Duodenal mucosa (tissue), 2 donors: Measurements from ENCODE around the gene PEDS1.

Experiments
- H3K27ac ChIP-seq: one replicate; pipeline ENCODE4 v1.7.0; 2013; ENCODE audit warnings: low read depth, low read length
- H3K27me3 ChIP-seq, 2 donors: one replicate each; pipeline ENCODE4 v1.7.0; 2013; ENCODE audit warnings: low read length in 2 of 2, control low read depth in 1 of 2; ENCODE audit not compliant: insufficient read depth in 2 of 2, control insufficient read depth in 1 of 2
- H3K36me3 ChIP-seq, 2 donors: one replicate each; pipeline ENCODE4 v1.7.0; 2013; ENCODE audit warnings: low read length in 2 of 2, control low read depth in 1 of 2; ENCODE audit not compliant: insufficient read depth in 2 of 2, control insufficient read depth in 1 of 2
- H3K4me1 ChIP-seq, 2 donors: one replicate each; pipeline ENCODE4 v1.7.0; 2013; ENCODE audit warnings: low read length in 2 of 2, control low read depth in 1 of 2; ENCODE audit not compliant: insufficient read depth in 2 of 2, control insufficient read depth in 1 of 2
- H3K4me3 ChIP-seq, 2 donors: one replicate each; pipeline ENCODE4 v1.7.0; 2013; ENCODE audit warnings: low read length in 2 of 2, low read depth in 1 of 2
- H3K9ac ChIP-seq, 2 donors: one replicate each; pipeline ENCODE4 v1.7.0; 2013; ENCODE audit warnings: low read length in 2 of 2, low read depth in 1 of 2
- H3K9me3 ChIP-seq, 2 donors: one replicate each; pipeline ENCODE4 v1.7.0; 2013; ENCODE audit warnings: low read length in 2 of 2, control low read depth in 1 of 2; ENCODE audit not compliant: control insufficient read depth in 1 of 2

The PEDS1 gene

DNA sequence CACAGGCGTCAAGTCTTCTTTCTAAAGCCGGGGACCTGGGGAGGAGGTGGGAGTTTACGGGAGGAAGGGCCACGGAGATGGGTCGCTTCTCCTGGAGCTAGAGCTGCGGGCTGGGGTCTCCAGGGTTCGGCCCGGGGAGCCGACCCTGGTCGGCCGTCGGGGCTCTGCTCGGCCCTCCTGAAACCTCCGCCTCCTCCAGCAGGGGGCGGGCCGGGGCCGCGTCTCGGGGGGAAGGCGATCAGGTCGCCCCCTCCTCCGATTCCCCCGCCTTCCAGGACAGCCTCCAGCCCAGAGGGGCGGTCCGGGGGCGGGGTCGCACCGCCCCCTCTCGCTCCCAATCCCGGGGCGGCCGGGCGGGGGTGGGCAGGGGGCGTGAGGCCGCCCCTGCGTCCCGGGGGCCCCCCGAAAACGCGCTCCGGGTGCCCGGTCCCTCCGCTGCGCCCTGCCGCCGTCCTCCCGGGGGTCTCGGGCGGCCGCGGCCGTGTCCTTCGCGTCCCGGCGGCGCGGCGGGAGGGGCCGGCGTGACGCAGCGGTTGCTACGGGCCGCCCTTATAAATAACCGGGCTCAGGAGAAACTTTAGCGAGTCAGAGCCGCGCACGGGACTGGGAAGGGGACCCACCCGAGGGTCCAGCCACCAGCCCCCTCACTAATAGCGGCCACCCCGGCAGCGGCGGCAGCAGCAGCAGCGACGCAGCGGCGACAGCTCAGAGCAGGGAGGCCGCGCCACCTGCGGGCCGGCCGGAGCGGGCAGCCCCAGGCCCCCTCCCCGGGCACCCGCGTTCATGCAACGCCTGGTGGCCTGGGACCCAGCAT is 36.9 kb upstream of the PEDS1 start, which contains the start of gene CEBPB:
Gene CEBPB, plus strand, starts transcription at position 580 of the 814 bp plus-strand sequence. Its CDS starts 204 bp downstream, at position 784.
- Histone ChIP-seq H3K4me1 (peaks cover 26 to 33% of the 10 kb centered on the region in 2 donors), H3K9me3 (no peaks in the 10 kb centered on the region), H3K4me3 (peak within 1 kb of the TSS; percentile 84 to 85), H3K36me3 (peaks cover 0 to 13% of the 10 kb centered on the region in 2 donors), H3K27me3 (no peaks in the 10 kb centered on the region), H3K27ac (peak within 1 kb of the TSS; percentile 98), H3K9ac (peak within 1 kb of the TSS; percentile 90 to 98)

DNA sequence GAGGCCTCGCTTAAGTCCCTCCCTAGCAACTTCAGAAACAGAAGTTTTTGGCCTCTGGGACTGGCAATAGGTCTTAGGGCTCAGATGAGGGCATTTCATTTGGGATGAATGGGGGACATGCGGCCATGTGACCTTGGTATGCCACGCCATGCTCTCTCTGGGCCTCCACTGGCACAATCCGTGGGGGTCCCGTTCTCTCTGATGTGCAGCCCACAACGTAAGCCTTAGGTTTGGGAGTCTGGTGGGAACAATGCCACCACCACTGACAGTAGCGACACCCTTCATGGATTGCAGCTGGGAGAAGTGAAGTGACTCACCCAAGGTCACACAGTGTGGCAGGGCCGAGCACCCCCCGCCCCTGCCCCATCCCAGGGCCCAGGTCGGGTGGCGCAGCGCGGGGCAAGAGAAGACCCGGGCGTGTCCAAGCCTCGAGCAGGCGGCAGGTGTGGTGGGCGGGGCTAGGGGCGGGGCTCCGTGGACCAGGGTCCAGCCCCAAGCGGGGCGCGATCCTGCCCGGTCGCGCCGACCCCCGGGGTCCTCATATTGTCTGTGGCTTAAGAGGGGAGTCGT is 36.2 kb upstream of the PEDS1 start:
- Histone ChIP-seq H3K27me3 (no peaks in the 10 kb centered on the region), H3K27ac (no peak overlapping the region), H3K9ac (peak overlapping the region in 1 of 2 donors; percentile 51), H3K4me3 (peak overlapping the region; percentile 56 to 85), H3K36me3 (peaks cover 0 to 13% of the 10 kb centered on the region in 2 donors), H3K9me3 (no peaks in the 10 kb centered on the region), H3K4me1 (peaks cover 23 to 32% of the 10 kb centered on the region in 2 donors)

DNA sequence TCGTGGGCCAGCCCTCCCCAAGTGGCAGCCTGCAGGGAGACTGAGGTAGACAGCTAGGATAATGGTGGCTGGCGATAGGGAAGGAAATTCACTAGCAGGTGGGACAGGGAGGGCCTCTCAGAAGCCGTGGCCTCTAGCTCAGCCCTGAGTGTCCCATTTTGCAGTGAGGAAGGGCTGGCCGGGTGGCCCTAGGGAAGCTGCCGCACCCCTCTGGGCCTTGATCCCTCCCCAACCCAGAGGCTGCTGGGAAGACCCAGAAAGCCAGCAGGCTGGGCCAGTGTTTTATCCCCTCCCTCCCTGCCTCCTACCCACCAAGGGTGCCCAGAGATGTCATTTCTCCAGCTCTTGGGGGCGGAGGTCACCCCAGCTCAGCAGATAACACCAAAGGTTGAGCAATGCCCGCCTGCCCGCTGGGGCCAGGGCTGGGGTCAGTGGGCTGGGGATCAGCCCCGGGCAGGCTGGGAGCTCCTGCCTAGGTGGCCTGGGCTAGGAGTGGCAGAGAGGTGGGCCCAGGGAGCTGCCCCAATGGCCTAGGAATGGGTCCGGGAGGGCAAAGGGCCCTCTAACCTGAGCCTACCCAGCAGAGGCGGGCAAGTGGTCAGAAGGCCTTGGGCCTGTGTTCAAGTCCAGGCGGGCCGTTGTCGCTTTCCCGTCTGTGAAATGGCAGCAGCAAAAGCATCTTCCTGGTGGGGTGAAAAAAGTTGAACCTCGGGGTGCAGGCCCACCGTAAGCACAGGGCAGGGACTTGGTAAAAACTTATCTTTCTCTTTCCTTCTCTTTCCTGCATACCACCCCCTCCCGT is 35.6 kb upstream of the PEDS1 start:
- Histone ChIP-seq H3K27ac (no peak overlapping the region), H3K4me3 (no peak overlapping the region), H3K9me3 (no peaks in the 10 kb centered on the region), H3K27me3 (no peaks in the 10 kb centered on the region), H3K9ac (peak overlapping the region in 1 of 2 donors; percentile 51), H3K36me3 (peaks cover 0 to 9% of the 10 kb centered on the region in 2 donors), H3K4me1 (peaks cover 21 to 25% of the 10 kb centered on the region in 2 donors)

DNA sequence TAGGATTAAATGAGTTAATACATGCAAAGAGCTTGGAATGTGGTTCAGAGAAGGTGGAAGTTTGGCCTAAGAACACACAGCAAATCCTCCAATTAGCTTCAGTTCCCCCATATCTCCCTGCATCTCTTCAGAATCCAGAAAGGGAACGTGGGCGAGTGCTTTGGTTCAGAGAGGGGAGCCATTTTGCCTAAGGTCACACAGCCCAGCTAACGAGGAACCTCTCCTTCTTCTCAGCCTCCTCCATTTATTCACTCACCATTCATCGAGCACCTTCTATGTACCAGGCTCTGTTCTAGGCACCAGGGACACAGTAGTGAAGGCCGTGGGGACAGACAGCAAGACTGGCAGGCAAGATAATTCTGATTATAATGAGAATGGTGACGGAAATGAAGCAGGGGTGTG is 34.8 kb upstream of the PEDS1 start:
- Histone ChIP-seq H3K36me3 (peaks cover 0 to 3% of the 10 kb centered on the region in 2 donors), H3K9ac (no peak overlapping the region), H3K4me3 (no peak overlapping the region), H3K27ac (no peak overlapping the region), H3K9me3 (no peaks in the 10 kb centered on the region), H3K27me3 (no peaks in the 10 kb centered on the region), H3K4me1 (peaks cover 13 to 17% of the 10 kb centered on the region in 2 donors)

DNA sequence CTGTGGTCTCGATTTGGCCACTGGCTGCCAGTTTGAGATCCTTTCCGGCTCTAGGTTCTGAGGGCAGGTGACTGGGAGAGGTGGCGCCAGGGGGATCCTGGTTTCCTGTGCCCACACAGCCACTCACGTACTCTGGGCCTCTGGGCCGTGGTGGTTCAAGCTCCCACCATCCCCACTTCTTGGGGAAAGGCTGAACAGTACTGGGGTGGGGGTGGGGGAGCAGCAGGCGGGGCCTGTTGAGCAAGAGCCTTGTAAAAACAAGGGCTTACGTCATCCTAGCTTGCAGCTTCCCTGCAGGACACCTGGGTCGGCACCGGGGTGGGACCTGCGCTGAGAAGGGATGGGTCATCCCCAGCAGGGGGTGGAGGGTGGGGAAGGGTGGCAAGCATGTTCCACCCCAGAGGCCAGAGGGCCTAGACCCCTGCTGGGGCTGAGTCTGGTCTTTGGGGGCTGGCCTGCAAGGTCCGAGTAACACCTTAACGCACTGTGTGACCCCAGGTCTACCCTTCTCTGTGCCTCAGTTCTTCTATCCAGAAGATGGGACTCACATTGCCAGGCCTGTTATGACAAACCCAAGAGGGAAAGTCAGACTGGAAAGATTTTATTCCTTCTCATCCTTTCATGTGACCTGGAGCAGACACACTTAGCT is 34.0 kb upstream of the PEDS1 start:
- Histone ChIP-seq H3K9me3 (no peaks in the 10 kb centered on the region), H3K36me3 (no peaks in the 10 kb centered on the region), H3K27me3 (no peaks in the 10 kb centered on the region), H3K9ac (no peak overlapping the region), H3K27ac (no peak overlapping the region), H3K4me1 (peaks cover 6 to 10% of the 10 kb centered on the region in 2 donors), H3K4me3 (no peak overlapping the region)

DNA sequence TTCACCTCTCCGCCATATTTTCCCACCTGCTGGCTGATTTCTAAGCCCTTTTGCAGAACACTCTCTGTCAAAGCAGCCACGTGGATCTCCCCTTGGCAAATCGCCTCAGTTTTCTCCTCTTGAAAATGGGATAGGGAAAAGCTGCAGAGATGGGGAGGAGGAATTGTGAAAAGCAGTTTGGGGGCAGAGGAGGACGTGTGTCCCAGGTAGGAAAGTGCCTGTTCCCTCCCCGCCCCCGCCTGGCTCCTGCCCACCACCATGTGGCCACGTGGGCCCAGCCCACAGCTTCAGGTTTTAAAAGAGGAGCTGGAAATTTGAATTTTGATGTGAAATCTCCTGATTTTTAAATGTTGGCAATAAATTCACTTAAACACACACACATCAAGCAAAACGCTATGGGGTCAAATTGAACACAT is 33.5 kb upstream of the PEDS1 start:
- H3K9ac ChIP-seq: no peak overlapping the region

DNA sequence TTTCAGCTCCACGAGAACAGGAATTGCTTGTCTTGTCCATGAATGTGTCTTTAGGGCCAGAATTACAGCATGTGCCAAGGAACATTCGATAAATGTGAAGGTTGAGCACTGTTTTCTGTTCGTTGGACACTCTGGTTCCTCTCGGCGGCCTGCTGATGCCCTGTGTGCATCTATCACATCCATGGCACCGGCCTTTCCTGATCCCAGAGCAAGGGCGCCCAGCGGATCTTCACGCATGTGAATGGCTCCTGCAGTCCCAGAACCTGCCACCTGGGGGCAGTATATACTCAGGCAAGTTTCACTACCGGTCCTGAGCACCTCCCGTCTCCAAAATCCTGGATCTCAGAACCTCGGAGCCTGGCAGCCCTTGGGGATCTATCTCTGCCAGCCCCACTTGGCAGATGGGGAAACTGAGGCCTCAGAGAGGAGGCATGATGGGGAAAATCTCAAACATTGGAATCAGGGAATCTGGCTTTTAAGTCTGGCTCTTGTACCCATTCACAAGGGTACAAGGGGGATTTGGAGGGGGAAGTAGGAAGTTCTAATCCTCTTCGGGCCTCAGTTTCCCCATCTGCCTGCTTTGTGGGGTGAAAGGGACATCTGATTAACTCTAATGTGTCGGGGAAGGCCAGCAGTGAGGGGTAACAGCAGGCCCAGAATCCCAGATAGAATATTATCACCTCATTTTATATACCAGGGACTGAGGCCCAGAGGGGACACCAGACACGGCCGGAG is 32.8 kb upstream of the PEDS1 start:
- no peaks in the 10 kb centered on the region for H3K9me3 ChIP-seq
- H3K9ac ChIP-seq: no peak overlapping the region
- no peaks in the 10 kb centered on the region for H3K36me3 ChIP-seq
- no peak overlapping the region for H3K4me3 ChIP-seq
- peaks cover 5 to 10% of the 10 kb centered on the region in 2 donors for H3K4me1 ChIP-seq
- H3K27ac ChIP-seq: no peak overlapping the region
- H3K27me3 ChIP-seq: no peaks in the 10 kb centered on the region

More for the DNA sequence above, 33.5 kb upstream of the PEDS1 start:
- no peaks in the 10 kb centered on the region for H3K27me3 ChIP-seq
- H3K4me3 ChIP-seq: no peak overlapping the region
- no peaks in the 10 kb centered on the region for H3K9me3 ChIP-seq
- H3K27ac ChIP-seq: no peak overlapping the region
- H3K36me3 ChIP-seq: no peaks in the 10 kb centered on the region
- peaks cover 5 to 10% of the 10 kb centered on the region in 2 donors for H3K4me1 ChIP-seq

DNA sequence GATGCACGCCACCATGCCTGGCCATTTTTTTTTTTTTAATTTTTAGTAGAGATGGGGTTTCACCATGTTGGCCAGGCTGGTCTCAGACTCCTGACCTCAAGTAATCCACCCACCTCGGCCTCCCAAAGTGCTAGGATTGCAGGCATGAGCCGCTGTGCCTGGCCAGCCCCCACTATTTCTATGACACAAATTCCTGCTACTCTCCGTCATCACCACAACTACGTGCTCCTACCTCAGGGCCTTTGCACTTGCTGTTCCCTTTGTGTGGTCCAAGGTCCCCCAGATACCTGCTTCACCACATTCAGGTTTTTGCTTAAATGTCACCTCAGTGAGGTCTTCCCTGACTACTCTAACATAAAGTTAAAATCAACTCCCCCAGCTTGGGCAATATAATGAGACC is 31.9 kb upstream of the PEDS1 start:
- H3K9me3 ChIP-seq: no peaks in the 10 kb centered on the region
- no peak overlapping the region for H3K4me3 ChIP-seq
- H3K27ac ChIP-seq: no peak overlapping the region
- H3K27me3 ChIP-seq: no peaks in the 10 kb centered on the region
- no peak overlapping the region for H3K9ac ChIP-seq
- peaks cover 5 to 10% of the 10 kb centered on the region in 2 donors for H3K4me1 ChIP-seq
- H3K36me3 ChIP-seq: no peaks in the 10 kb centered on the region

DNA sequence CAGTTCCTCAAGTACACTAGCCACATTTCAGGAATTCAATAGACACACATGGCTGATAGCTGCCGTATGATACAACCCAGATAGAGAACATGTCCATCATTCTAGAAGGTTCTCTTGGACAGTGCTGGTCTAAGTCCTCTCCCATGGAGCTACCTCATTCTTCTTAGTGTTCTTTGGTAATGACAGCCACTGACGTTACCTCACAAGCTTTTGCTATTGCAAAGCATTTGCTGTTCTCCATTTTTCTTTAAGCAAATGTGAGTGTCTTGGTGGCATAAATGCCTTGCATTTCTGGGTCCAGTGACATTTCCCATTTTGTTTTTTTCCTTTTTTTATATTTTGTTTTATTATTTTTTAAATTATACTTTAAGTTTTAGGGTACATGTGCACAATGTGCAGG is 28.8 kb upstream of the PEDS1 start:
- Histone ChIP-seq H3K27ac (no peak overlapping the region), H3K4me3 (no peak overlapping the region), H3K27me3 (no peaks in the 10 kb centered on the region), H3K4me1 (peaks cover 3 to 4% of the 10 kb centered on the region in 2 donors), H3K9ac (no peak overlapping the region), H3K9me3 (no peaks in the 10 kb centered on the region), H3K36me3 (no peaks in the 10 kb centered on the region)
